ENCODE data around the gene OR52E2.

DNA sequence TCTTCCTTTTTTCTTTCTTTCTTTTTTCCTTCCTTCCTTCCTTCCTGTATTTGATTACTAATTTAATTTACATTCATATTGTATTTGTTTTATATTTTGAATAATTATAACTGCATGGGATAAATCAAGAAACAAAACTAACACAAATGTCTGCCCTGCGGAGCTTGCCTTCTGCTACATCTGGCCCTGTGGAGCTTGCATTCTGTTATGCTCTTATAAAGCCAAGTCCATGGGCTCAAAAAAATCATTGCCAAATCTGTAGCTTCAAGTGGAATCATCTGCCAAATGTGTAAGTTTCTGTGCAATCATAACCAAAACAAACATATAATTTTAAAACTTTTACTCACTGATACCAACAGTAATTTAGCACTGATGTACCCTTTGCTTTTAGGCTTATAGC is 21.1 kb downstream of the OR52E2 start:
- TF ChIP-seq, protein P1, sequence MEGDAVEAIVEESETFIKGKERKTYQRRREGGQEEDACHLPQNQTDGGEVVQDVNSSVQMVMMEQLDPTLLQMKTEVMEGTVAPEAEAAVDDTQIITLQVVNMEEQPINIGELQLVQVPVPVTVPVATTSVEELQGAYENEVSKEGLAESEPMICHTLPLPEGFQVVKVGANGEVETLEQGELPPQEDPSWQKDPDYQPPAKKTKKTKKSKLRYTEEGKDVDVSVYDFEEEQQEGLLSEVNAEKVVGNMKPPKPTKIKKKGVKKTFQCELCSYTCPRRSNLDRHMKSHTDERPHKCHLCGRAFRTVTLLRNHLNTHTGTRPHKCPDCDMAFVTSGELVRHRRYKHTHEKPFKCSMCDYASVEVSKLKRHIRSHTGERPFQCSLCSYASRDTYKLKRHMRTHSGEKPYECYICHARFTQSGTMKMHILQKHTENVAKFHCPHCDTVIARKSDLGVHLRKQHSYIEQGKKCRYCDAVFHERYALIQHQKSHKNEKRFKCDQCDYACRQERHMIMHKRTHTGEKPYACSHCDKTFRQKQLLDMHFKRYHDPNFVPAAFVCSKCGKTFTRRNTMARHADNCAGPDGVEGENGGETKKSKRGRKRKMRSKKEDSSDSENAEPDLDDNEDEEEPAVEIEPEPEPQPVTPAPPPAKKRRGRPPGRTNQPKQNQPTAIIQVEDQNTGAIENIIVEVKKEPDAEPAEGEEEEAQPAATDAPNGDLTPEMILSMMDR (IDR thresholded peaks at IDR 0.05), result no peak
- TF ChIP-seq TCF7L2 (IDR thresholded peaks at IDR 0.05; ENCODE audit: low read depth, low read length) (no peak), POLR2AphosphoS5 (IDR thresholded peaks at IDR 0.05; ENCODE audit: low read depth, low read length) (no peak)

All from Panc1 (cell line).